Thyroid gland (tissue), 4 donors: ENCODE measurements around the gene MET.

Experiments used
- POLR2A ChIP-seq, 2 donors: fragments of 450-650 bp; IDR thresholded peaks; one replicate each; pipeline ENCODE4 v1.6.1; 2017; ENCODE audit warnings: antibody characterized with exemption in 2 of 2, mild to moderate bottlenecking in 2 of 2, moderate library complexity in 1 of 2
- TF ChIP-seq, protein P1 (sequence below), 6 experiments: fragments of 200-600 bp in 3 of 6; fragments of 450-650 bp in 3 of 6; sonication (generic) in 3 of 6; IDR thresholded peaks; one replicate each; pipeline ENCODE4 v1.5.1; 2016 to 2019; ENCODE audit warnings: antibody characterized with exemption in 6 of 6, mild to moderate bottlenecking in 2 of 6, inconsistent platforms in 1 of 6, moderate library complexity in 1 of 6

DNA sequence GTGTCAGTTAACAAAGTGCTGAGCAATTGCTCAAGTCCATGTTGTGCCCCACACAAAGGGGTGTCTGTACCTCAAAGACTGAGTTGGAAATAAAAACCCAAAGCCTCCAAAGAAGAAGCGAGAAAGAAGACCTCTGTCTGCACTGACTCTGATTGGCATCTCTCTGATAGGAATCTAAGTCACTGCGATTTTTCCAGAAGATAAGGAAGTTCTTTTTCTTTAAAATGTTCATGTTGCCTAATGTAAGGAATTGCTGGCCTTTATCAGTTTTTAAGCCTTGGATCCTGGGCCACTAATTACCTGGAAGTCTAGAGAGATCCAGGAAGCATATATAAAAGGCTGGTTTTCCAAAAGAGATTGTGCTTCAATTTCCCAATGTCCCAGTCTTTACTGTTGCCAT is 24.1 kb upstream of the MET start:
- TF ChIP-seq, protein P1, sequence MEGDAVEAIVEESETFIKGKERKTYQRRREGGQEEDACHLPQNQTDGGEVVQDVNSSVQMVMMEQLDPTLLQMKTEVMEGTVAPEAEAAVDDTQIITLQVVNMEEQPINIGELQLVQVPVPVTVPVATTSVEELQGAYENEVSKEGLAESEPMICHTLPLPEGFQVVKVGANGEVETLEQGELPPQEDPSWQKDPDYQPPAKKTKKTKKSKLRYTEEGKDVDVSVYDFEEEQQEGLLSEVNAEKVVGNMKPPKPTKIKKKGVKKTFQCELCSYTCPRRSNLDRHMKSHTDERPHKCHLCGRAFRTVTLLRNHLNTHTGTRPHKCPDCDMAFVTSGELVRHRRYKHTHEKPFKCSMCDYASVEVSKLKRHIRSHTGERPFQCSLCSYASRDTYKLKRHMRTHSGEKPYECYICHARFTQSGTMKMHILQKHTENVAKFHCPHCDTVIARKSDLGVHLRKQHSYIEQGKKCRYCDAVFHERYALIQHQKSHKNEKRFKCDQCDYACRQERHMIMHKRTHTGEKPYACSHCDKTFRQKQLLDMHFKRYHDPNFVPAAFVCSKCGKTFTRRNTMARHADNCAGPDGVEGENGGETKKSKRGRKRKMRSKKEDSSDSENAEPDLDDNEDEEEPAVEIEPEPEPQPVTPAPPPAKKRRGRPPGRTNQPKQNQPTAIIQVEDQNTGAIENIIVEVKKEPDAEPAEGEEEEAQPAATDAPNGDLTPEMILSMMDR (IDR thresholded peaks at IDR 0.05): no peak
- TF ChIP-seq POLR2A (IDR thresholded peaks at IDR 0.05): no peak
